Skin epidermis (tissue), 12 donors: ENCODE data around the gene TCEAL3.
"Not testable (repeated sequence)": the region's sequence is repeated elsewhere in the genome, so short reads cannot be mapped to it uniquely, and the experiment has no call there.

Experiments
- H3K27ac ChIP-seq, 21 experiments: fragments of 200-600 bp; sonication (generic) in 11 of 21; one replicate each; pipeline ENCODE4 v1.5.0; 2020; ENCODE audit warnings: mild to moderate bottlenecking in 3 of 21, inconsistent platforms in 2 of 21, moderate library complexity in 2 of 21
- H3K4me3 ChIP-seq, 7 experiments: fragments of 200-600 bp; sonication (generic) in 2 of 7; one replicate each; pipeline ENCODE4 v1.5.0; 2020; ENCODE audit warnings: inconsistent platforms in 2 of 7, mild to moderate bottlenecking in 2 of 7, moderate library complexity in 1 of 7

Gene TCEAL3

DNA sequence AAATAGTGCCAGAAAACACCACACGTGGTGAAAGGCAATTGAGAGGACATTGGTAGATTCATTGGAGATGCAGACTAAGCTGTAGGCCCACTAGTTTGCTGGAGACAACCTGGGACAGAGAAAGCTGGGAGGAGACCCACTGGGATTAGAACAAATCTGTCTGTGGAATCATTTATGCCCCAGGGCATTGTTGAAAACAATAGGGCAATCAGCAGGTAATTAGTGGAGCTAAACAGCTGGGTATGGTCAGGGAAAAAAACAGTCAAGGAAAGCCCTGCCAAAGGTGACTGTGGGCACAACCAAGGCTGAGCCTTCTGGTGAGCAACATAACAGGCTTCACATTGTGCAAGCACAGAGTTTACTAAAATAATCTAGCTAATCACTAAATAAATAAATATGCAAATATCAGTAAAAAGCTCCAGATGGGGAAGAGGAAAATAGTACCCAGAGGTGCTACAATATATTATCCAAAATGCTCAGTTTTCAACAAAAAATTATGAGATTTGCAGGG, 9.0 kb downstream of the TCEAL3 start:
- Histone ChIP-seq H3K4me3 (no peak overlapping the region), H3K27ac (no peak overlapping the region)

DNA sequence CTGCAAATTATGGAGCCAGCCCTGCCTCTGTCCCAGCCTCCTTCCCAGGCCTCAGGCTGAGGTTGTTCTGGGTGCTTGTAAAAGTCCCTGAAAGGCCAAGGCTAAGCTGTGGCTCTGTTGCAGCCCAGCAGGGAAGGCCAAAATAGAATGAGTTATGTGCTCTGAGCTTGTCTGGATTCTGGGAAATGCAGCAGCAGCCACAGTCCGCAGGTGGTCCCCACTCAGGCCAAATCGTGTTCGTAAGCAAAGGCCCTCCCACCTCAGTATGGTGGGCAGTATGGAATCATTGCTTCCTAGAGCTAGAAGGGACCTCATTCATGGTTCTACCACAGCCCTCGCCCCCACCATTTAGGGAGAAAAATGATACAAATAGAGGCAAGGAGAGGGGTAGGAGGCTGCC, 16.3 kb downstream of the TCEAL3 start:
- peak overlapping the region in 3 of 21 experiments; percentile 31 to 44 (median 37) for H3K27ac ChIP-seq
- H3K4me3 ChIP-seq: no peak overlapping the region

DNA sequence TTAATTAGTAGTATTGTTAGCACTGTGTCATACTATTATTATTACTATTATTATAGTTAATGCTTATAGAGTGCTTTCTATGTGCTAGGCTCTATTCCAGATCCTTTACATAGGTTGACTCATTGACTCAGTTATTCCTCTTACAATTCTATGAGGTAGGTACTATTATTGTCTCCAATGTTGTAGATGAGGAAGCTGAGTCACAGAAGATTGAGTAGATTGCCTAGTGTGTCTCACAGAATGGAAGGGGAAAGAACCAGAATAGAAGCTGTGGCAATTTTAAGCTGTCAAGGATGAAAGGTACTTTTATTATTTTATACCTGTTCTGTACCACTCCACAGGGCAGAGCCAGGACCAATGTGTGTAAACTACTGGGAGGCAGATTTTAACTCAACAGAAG, 19.1 kb downstream of the TCEAL3 start:
- no peak overlapping the region for H3K4me3 ChIP-seq

DNA sequence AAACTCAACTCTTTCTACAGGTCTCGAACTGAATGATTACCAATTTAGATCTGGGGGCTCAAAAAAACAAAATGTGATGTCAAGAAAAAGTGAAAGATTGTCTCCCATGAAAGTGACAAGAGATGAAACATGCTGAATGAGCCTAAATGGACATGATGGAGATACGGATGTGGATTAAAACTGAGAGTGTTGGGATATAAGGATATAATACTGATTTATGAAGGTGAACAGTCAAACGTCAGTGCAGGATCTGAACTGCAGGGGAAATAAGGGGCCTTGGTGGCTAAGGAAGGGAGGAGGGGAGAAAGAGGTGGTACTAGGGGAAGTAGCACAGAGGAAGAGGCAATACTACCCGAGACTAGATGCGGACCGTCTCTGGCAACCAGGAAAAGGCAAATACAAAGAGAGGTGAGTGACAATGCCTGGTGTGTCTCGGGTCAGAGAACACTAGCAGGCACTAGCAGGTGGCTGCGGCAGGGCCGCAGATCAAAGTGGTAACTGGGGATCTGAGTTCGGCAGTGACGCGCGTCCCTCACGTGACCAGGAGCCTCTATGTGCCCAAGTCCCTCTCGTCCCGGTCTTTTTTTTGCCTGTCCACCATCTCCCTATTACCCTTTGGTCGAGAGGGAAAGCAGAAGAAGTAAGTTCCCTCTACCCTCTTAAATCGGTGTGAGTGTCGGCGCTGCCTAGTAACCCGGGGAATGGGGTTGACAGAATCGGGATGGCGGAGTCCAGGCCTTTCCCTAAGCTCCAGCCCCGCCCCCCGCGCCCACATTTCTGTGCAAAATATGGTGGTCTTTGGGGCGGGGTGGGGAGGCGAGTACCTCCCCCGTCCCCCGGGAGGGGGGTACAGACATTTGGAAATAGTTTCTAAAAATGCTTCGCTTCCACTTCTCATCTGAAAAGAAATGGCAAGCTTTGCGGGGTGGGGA, 20.9 kb downstream of the TCEAL3 start, which contains the start of gene TCEAL1:
TCEAL1 (plus strand) TSS at position 590 of the 932 bp plus-strand sequence. CDS start 942 bp downstream, outside the sequence.
- peak within 1 kb of the TSS in 20 of 21 experiments; percentile 52 to 91 (median 86) for H3K27ac ChIP-seq
- H3K4me3 ChIP-seq: peak within 1 kb of the TSS; percentile 45 to 69 (median 57)

More for the DNA sequence above, 19.1 kb downstream of the TCEAL3 start:
- H3K27ac ChIP-seq: no peak overlapping the region

DNA sequence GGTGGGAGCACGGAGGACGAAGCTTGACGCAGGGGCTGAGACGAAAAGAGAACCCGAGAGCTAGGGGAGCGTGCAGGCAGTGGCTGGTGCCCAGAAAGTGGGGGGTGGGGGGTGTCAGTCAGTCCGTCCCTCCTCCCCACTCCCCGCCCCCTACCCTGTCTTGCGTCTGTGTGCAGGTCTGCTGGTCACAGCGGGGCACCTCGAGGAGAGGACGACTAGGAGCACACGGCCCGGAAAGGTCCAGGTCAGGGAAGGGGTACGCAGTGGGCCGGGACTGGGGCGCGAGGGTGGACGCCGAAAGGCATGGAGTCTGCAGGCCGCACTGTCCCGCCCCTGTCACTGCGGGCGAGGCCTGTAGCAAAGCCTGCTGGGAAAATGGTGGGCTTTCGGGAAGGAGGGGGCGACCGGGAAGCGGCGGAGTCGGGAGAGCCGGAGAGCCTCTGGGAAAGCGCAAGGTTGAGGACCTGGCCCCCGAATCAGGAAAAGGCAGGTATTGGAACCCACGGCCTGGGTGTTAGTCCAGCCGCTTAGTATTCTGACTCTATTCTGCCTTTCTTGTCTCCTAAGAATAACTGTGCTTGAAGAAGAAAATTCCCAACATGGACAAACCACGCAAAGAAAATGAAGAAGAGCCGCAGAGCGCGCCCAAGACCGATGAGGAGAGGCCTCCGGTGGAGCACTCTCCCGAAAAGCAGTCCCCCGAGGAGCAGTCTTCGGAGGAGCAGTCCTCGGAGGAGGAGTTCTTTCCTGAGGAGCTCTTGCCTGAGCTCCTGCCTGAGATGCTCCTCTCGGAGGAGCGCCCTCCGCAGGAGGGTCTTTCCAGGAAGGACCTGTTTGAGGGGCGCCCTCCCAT, 21.8 kb downstream of the TCEAL3 start:
- H3K4me3 ChIP-seq: peak overlapping the region; percentile 45 to 69 (median 57)
- peak overlapping the region in 20 of 21 experiments; percentile 52 to 91 (median 86) for H3K27ac ChIP-seq

DNA sequence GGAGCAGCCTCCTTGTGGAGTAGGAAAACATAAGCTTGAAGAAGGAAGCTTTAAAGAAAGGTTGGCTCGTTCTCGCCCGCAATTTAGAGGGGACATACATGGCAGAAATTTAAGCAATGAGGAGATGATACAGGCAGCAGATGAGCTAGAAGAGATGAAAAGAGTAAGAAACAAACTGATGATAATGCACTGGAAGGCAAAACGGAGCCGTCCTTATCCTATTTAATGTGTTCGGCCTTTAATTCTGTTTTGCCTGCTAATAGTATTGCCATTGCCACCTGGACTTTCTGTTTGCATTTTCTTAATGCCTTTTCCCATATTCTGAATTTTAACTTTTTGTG, 22.4 kb downstream of the TCEAL3 start:
- peak overlapping the region; percentile 45 to 69 (median 57) for H3K4me3 ChIP-seq
- H3K27ac ChIP-seq: peak overlapping the region in 18 of 21 experiments; percentile 73 to 91 (median 86)

DNA sequence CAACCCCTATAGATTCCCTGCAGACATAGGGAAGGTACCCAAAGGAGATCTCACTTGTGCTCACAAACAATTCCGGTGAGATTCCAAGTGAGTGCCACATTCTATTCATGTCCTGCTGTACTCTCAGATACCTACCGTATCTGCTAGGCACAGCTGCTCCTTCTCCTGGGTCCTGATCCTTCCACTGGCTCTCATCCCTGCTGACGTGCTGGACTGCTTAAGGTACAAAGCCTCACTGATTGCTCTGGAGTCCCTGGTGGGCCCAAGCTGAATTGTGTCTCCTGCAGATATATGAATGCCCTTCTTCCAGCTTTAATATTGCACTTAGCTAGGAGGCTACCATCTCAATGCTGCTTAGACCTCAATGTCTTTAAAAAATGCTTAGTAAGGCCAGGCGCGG, 23.4 kb downstream of the TCEAL3 start:
- Histone ChIP-seq H3K4me3 (no peak overlapping the region), H3K27ac (no peak overlapping the region)

DNA sequence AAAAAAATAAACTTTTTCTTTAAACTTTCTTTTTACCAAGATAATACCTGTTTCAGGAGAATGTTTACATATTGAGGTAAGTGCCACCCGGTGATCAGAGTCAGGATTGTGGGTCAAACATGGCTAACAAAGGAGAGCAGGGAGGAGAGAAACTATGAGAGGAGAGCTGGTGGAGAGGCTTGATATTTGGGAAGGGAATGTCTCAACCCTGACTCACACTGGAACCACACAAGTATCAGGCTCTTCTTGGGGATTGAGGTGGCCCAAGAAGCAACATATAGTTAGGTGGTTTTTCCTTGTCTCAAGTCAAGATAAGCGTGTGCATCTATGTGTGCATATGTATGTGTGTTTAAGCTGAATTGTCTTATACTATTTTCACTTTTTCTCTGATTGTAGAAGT, 27.7 kb downstream of the TCEAL3 start:
- no peak overlapping the region for H3K4me3 ChIP-seq
- no peak overlapping the region for H3K27ac ChIP-seq

DNA sequence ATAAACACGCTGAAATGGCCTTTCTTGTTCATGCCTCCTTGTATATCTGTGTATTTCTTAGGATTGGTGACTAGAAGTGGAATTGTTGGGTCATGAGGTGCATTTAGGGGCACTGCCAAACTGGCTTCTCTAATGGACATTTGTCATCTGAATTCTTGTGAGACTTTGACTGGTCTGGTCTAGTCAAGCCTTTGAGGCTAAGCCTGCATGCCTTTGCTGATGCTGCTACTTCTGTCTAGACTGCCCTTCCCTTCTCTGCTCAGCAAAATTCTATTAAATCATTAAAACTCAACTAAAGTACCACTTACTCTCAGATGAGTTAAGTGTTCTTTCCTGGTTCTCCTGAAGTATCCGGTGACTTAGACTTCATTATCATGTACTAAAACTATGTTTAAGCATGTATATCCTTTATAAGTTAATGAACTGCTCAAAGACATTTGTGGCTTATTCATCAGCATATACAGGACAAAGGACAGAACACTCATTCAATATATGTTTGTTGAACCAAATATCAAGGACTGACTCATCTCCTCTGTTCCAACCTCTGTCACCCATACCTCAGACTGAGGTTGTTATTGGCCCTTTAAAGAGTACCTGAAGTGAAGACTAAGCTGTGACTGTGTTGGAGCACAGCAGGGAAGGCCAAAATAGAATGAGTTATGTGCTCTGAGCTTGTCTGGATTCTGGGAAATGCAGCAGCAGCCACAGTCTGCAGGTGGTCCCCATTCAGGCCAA, 30.0 kb downstream of the TCEAL3 start:
- H3K27ac ChIP-seq: no peak overlapping the region

DNA sequence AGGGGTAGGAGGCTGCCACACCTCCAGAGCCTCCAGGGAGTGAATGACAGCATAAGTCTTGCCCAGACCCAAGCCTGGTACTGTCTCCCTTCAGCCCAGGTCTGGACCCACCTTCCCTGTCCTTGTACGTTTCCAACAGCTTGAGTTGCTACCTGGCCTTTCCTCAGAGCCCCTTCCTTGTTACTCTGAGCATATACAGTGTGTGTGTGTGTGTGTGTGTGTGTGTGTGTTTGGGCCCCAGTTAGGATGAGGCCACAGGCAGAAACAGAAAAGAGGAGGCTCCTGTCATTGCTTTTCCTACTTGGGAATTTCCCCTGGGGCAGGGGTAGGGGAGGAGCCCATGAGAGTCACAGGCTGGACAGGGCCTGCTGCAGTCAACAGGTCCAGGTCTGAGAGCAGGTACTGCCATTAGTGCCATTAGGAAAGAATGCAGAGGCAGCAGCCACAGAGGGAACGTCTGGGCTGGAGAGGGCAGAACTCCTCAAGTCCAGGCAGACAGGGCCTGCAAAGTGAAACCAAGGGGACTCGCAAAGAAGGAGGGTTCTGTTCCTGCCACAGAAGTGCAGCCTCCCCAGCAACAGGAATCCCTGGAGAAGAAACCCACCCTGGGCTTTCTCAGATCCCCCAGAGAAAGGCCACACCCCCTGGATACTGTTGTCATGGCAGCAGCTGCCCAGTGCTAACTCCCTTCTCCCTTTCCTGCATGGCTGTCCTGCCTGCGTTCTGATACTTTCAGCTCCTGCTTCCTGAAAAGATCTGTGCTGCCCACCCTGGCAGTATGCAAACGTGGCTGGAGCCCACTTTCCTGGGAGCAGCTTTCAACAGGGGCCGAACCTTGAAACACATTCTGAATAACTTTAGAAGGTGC, 30.9 kb downstream of the TCEAL3 start:
- not testable (repeated sequence) for H3K4me3 ChIP-seq, H3K27ac ChIP-seq

More for the DNA sequence above, 30.0 kb downstream of the TCEAL3 start:
- no peak overlapping the region for H3K4me3 ChIP-seq

DNA sequence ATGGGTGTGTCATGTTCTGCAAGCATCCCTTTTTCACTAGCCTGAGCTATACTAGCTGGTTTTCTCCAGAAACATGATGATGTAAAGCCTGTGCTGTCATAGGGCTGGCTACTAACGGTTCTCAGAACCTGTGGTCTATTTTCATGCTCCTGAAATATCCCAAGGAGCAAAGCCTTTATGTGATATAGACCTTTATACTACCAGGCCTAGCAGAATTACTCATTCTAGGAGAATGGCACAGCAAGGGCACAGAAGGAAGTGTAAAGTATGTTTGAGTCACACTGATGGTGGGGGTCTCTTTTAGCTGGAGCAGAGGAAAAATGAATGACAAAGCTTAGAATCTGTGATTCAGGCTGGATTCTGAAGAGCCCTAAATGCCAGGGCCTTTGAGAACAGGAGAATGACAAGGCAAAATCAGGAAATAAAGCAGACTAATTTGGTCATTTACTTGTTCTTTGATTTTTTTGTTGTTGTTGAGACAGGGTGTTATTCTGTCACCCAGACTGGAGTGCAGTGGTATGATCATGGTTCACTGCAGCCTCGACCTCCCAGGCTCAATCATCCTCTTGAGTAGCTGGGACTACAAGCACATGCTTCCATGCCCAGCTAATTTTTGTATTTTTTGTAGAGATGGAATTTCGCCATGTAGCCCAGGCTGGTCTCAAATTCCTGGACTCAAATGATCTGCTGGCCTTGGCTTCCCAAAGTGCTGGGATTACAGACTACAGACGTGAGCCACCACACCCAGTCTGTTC, 32.8 kb downstream of the TCEAL3 start:
- Histone ChIP-seq H3K4me3 (no peak overlapping the region), H3K27ac (no peak overlapping the region)

DNA sequence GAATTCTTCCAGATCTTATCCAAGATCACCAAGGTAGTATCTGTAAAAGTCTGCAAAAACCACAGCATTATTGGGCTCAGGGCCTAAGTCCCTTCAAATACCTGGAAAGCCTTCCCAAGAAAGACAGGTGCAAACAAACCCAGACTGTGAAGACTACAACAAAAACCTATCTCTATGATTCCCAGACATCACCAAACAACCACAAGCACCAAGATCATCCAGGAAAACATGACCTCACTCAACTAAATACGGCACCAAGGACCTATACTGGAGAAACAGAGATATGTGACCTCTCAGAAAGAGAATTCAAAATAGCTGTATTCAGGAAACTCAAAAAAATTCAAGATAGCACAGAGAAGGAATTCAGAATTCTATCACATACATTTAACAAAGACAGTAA, 36.4 kb downstream of the TCEAL3 start:
- Histone ChIP-seq H3K4me3 (no peak overlapping the region), H3K27ac (no peak overlapping the region)

DNA sequence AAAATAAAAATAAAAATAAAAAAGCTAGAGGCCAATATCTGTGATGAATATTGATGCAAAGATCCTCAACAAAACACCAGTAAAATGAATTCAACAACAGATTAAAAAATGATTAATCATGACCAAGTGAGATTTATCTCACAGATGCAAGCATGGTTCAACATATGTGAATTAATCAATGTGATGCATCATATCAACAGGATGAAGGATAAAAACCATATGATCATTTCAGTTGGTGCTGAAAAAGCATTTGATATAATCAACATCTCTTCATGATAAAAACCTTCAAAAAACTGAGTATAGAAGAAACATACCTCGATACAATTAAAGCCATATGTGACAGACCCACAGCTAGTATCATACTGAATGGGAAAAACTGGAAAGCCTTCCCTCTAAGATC, 39.9 kb downstream of the TCEAL3 start:
- Histone ChIP-seq H3K4me3 (no peak overlapping the region), H3K27ac (no peak overlapping the region)

DNA sequence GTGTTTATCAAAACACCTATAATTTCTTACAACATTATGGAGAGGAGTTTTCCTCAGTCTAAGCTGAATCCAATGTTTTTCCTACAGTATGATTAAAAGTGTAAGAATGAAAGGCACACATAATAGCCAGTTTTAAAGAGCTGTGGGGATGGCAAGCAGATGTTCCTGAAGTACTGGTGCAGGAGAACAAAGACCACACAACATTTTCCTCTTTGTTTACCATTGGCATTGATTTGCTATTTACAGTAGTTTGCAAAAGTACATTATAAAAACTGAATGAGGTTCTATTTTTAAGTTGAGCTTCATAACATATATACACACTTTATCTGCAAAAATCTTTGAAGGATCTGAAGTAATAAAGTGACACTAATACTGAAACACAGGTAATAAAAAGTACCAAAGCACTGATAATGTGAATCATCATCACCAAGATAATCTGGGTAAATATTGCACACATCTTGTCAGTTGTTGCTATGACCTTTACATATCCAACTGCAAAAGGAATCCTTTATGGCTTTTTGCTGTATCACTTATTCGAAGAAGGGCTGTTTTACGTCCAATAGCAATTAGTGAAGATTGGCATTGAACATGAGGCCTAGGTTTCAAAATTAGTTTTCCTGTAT, 43.5 kb downstream of the TCEAL3 start:
- Histone ChIP-seq H3K27ac (no peak overlapping the region), H3K4me3 (no peak overlapping the region)

DNA sequence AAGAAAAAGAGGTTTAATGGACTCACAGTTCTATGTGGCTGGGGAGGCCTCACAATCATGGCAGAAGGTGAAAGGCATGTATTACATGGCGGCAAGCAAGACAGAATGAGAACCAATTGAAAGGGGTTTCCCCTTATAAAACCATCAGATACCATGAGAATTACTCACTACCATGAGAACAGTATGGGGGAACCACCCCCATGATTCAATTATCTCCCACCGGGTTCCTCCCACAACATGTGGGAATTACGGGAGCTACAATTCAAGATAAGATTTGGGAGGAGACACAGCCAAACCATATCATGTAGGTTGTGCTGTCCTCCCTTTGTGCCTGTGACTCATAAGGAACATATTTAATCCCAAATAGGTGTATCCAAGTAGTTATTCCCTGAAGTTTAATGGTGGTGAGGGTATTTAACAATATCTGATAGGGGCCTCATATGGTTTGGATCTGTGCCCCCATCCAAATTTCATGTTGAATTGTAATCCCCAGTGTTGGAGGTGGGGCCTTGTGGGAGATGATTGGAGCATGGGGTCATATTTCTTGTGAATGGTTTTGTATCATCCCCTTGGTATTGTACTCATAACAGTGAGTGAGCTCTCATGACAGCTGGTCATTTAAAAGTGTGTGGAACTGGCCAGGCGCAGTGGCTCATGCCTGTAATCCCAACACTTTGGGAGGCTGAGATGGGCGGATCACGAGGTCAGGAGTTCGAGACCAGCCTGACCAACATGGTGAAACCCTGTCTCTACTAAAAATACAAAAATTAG, 47.7 kb downstream of the TCEAL3 start:
- H3K4me3 ChIP-seq, H3K27ac ChIP-seq: not testable (repeated sequence)

DNA sequence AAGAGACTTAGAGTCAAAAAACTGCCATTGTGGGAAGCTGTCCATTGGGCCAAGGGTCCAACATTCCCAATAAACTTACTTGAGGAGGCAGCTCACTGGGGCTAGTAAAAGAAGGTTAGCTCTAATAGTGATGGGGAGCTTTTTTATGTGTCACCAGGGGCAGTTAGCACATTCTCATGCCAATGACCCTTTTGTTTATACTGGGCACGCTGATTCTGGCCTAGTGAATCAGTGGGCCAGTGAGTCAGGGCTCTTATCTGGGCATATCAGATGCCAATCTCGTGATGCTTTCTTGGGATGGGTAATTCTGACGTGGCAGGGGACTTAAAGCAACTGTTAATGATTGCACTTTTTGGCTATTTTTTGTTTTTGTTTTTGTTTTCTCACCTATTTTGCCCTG, 48.9 kb downstream of the TCEAL3 start:
- Histone ChIP-seq H3K4me3 (no peak overlapping the region), H3K27ac (no peak overlapping the region)

DNA sequence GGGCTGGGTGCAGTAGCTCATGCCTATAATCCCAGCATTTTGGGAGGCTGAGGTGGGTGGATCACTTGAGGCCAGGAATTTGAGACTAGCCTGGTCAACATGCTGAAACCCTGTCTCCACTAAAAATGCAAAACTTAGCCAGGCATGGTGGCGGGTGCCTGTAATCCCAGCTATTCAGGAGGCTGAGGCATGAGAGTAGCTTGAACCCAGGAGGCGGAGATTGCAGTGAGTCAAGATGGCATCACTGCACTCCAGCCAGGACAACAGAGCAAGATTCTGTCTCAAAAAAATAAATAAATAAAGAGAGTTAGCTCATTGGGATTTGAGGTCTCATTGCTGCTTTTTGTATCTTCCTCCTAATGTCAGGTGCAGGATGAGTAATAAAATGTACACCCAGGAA, 49.3 kb downstream of the TCEAL3 start:
- H3K4me3 ChIP-seq, H3K27ac ChIP-seq: not testable (repeated sequence)
